Body of pancreas (tissue), 4 donors: ENCODE data around the gene COX6A2. TPM values are rescaled to one million over a fixed set of nuclear protein-coding genes. Genes with fewer than 3 reads are reported as not detected.

Experiments used
- ATAC-seq: fragments of 150-250 bp; one replicate; pipeline ENCODE4 v1.9.1; 2016
- DNase-seq, 4 donors: peaks; one replicate each; pipeline ENCODE4 v3.0.0-alpha.2; 2019
- H3K27ac ChIP-seq, 4 donors: fragments of 200-600 bp; sonication (generic); 1 replicate in 3 of 4; 2 replicates in 1 of 4; pipeline versions ENCODE4 v1.5.1 to v1.6.1; 2016 to 2019; ENCODE audit warnings: mild to moderate bottlenecking in 1 of 4, mixed read lengths in 1 of 4, moderate library complexity in 1 of 4
- H3K27me3 ChIP-seq, 2 donors: fragments of 200-600 bp; sonication (generic); one replicate each; pipeline ENCODE4 v1.6.0; 2016; ENCODE audit warnings: mild to moderate bottlenecking in 1 of 2
- H3K36me3 ChIP-seq, 2 donors: fragments of 200-600 bp; sonication (generic); replicated peaks in 1 of 2; 2 replicates each; pipeline ENCODE4 v1.5.1; 2016; ENCODE audit warnings: low read depth in 2 of 2; ENCODE audit not compliant: insufficient read depth in 1 of 2
- H3K4me1 ChIP-seq: fragments of 200-600 bp; sonication (generic); one replicate; pipeline ENCODE4 v1.6.0; 2016
- H3K4me3 ChIP-seq, 2 donors: fragments of 200-600 bp; sonication (generic); 1 replicate in 1 of 2; 2 replicates in 1 of 2; pipeline ENCODE4 v1.5.1; 2016 to 2019
- H3K9me3 ChIP-seq, 3 donors: fragments of 200-600 bp; sonication (generic); 1 replicate in 2 of 3; 2 replicates in 1 of 3; pipeline ENCODE4 v1.5.1; 2016
- CTCF ChIP-seq, 7 experiments: fragments of 450-650 bp in 4 of 7; fragments of 200-600 bp in 3 of 7; sonication (generic) in 3 of 7; IDR thresholded peaks; one replicate each; pipeline ENCODE4 v1.5.1; 2016 to 2019; ENCODE audit warnings: antibody characterized with exemption in 7 of 7
- POLR2A ChIP-seq, 3 donors: fragments of 450-650 bp; IDR thresholded peaks; one replicate each; pipeline ENCODE4 v1.6.1; 2016; ENCODE audit warnings: antibody characterized with exemption in 3 of 3, mild to moderate bottlenecking in 2 of 3
- WGBS, 2 donors: methylation state at CpG; one replicate each; pipeline ENCODE4 v1.1.5; 2017; 5-methylcytosine and 5-hydroxymethylcytosine counted together
- intact Hi-C: fragments of 100-400 bp; cut with DNase I; formaldehyde crosslinking; loops from one replicate; pipeline ENCODE4 v1.15.1; 2023
- total RNA-seq, 2 donors: library from RNA; depleted of rRNA; stranded (reverse); fragments of >200 nt; gene quantifications; one replicate each; pipeline ENCODE4 v1.1.0, GENCODE V29; 2016

Gene COX6A2
- total RNA-seq, 2 donors from 2014 or later, result not detected

- Histone ChIP-seq H3K36me3 (no peaks in the 10 kb centered on the region), H3K4me1 (peaks cover 8% of the 10 kb centered on the region), H3K27me3 (no peaks in the 10 kb centered on the region), H3K9me3 (no peaks in the 10 kb centered on the region), H3K27ac (no peak overlapping the region), H3K4me3 (no peak overlapping the region)
- no peak for DNase-seq
- WGBS, 2 donors, result 45 to 47% methylated on average over 2 of the region's 2 CpGs
- no peak for TF ChIP-seq CTCF (IDR thresholded peaks at IDR 0.05)
- TF ChIP-seq POLR2A (IDR thresholded peaks at IDR 0.05), result no peak
- ATAC-seq, result no peak
- intact Hi-C loops, result loop anchor here (5.0 kb wide), 1 partner anchor 456 kb away; no protein-coding TSS in a partner anchor
Observed at GRCh38 chr16:31438414-31438813, 10.3 kb upstream of the COX6A2 start.

GRCh38 chr16:31436221-31437045 is 8.3 kb upstream of the COX6A2 start:
- Histone ChIP-seq H3K9me3 (no peaks in the 10 kb centered on the region), H3K27me3 (no peaks in the 10 kb centered on the region), H3K4me1 (no peaks in the 10 kb centered on the region), H3K4me3 (no peak overlapping the region), H3K27ac (no peak overlapping the region), H3K36me3 (no peaks in the 10 kb centered on the region)
- ATAC-seq, result no peak
- DNase-seq, result no peak
- TF ChIP-seq CTCF (IDR thresholded peaks at IDR 0.05), result no peak
- TF ChIP-seq POLR2A (IDR thresholded peaks at IDR 0.05), result no peak
- intact Hi-C loops, result loop anchor here (5.0 kb wide), 1 partner anchor 454 kb away; no protein-coding TSS in a partner anchor
- 72 to 93% methylated on average over 3 to 44 of the region's 44 CpGs for WGBS, 2 donors

- no peaks in the 10 kb centered on the region for H3K4me1 ChIP-seq
- TF ChIP-seq CTCF (IDR thresholded peaks at IDR 0.05) (no peak), POLR2A (IDR thresholded peaks at IDR 0.05) (no peak)
- ATAC-seq (no peak), DNase-seq (no peak)
- H3K4me3 ChIP-seq, result no peak overlapping the region
- H3K27ac ChIP-seq, result no peak overlapping the region
- H3K36me3 ChIP-seq, result no peaks in the 10 kb centered on the region
- 94 to 95% methylated on average over 24 to 33 of the region's 47 CpGs for WGBS, 2 donors
- intact Hi-C loops, result loop anchor here (5.0 kb wide), 1 partner anchor 453 kb away; no protein-coding TSS in a partner anchor
- no peaks in the 10 kb centered on the region for H3K9me3 ChIP-seq
- H3K27me3 ChIP-seq, result no peaks in the 10 kb centered on the region
Observed at GRCh38 chr16:31435341-31436220, 7.4 kb upstream of the COX6A2 start.

GRCh38 chr16:31430380-31431052 is 2.4 kb upstream of the COX6A2 start:
- Histone ChIP-seq H3K36me3 (no peaks in the 10 kb centered on the region), H3K4me1 (peaks cover 5% of the 10 kb centered on the region), H3K4me3 (no peak overlapping the region), H3K27ac (no peak overlapping the region), H3K9me3 (no peaks in the 10 kb centered on the region), H3K27me3 (no peaks in the 10 kb centered on the region)
- no peak for ATAC-seq
- TF ChIP-seq POLR2A (IDR thresholded peaks at IDR 0.05) (no peak), CTCF (IDR thresholded peaks at IDR 0.05) (no peak)
- intact Hi-C loops, result no loop called here
- no peak for DNase-seq
- 34 to 66% methylated on average over 5 of the region's 5 CpGs for WGBS, 2 donors
